K562 (cell line): Measurements from ENCODE around the gene AGPAT2. TPM values are rescaled to one million over a fixed set of nuclear protein-coding genes. Genes with fewer than 3 reads are reported as not detected.

ENCODE experiments used
- ATAC-seq: fragments of 200-7000 bp; cut with Tn5 transposase; 3 replicates; pipeline ENCODE4 v1.9.1; 2020; ENCODE audit warnings: moderate library complexity
- BruUV-seq: library from RNA; stranded (reverse); fragments of 400-500 nt; replicated peaks from 2 replicates; lab custom pipeline; 2021; lab: Mats Ljungman, UMichigan
- CTCF ChIA-PET: fragments of 300-600 bp; formaldehyde crosslinking; extraction: SDS; loops from one replicate; lab custom pipeline; 2021; ENCODE audit warnings: low intra/inter-chr PET ratio; lab: Yijun Ruan, JAX
- POLR2A ChIA-PET: fragments of 300-600, 350-650 bp; sonication (Branson Sonifier 250); formaldehyde crosslinking; extraction: SDS; loops from one replicate; lab custom pipeline; 2021; ENCODE audit warnings: antibody characterized with exemption, inconsistent platforms; lab: Yijun Ruan, JAX
- DNase-seq, 4 experiments: peaks; one replicate each; pipeline versions ENCODE4 v3.0.0 to v3.0.0-alpha.2; 2011 to 2018; ENCODE audit warnings: low spot score in 3 of 4, mixed read lengths in 3 of 4; ENCODE audit errors: extremely low read depth in 1 of 4
- FAIRE-seq: peaks from 2 replicates; lab custom pipeline; 2011; peaks lifted over from hg19 to GRCh38; lab: Jason Lieb, UNC
- H2AFZ ChIP-seq: 2 replicates; pipeline ENCODE4 v1.6.0; 2011; ENCODE audit warnings: low read depth, low read length, control low read depth, inconsistent platforms
- H3K27ac ChIP-seq: fragments of 200-600 bp; 3 replicates; pipeline ENCODE4 v1.8.0; 2011; ENCODE audit warnings: low read depth, mild to moderate bottlenecking, control low read depth, inconsistent platforms, low read length, moderate library complexity, mixed read lengths; ENCODE audit errors: extremely low read depth
- H3K27me3 ChIP-seq, 2 experiments: fragments of 300-600 bp in 1 of 2; 2 replicates in 1 of 2; 3 replicates in 1 of 2; pipeline versions ENCODE4 v1.6.0 to v1.8.0; 2011; ENCODE audit warnings: inconsistent platforms in 2 of 2, low read length in 2 of 2, mild to moderate bottlenecking in 1 of 2, mixed read lengths in 1 of 2, moderate library complexity in 1 of 2; ENCODE audit not compliant: control insufficient read depth in 2 of 2, insufficient read depth in 2 of 2
- H3K36me3 ChIP-seq: fragments of 300-600 bp; 3 replicates; pipeline ENCODE4 v1.8.0; 2011; ENCODE audit warnings: mild to moderate bottlenecking, low read length, inconsistent platforms; ENCODE audit not compliant: control insufficient read depth, insufficient read depth
- H3K4me1 ChIP-seq, 2 experiments: fragments of 200-600 bp in 1 of 2; replicated peaks in 1 of 2; 2 replicates in 1 of 2; 3 replicates in 1 of 2; pipeline versions ENCODE4 v1.5.1 to v1.8.0; 2011; ENCODE audit warnings: inconsistent platforms in 2 of 2, low read length in 2 of 2, mild to moderate bottlenecking in 1 of 2, mixed read lengths in 1 of 2, moderate library complexity in 1 of 2; ENCODE audit not compliant: control insufficient read depth in 2 of 2, insufficient read depth in 2 of 2
- H3K4me2 ChIP-seq: 2 replicates; pipeline ENCODE4 v1.6.1; 2011; ENCODE audit warnings: low read length, control low read depth, inconsistent platforms, mixed read lengths; ENCODE audit not compliant: insufficient read depth
- H3K4me3 ChIP-seq: fragments of 200-600 bp; sonication (generic), shearing (Covaris generic); 2 replicates; pipeline ENCODE4 v1.5.1; 2016; ENCODE audit warnings: control low read depth, inconsistent platforms
- H3K79me2 ChIP-seq: fragments of 200-600 bp; 3 replicates; pipeline ENCODE4 v1.8.0; 2011; ENCODE audit warnings: low read length, inconsistent platforms; ENCODE audit not compliant: control insufficient read depth, insufficient read depth
- H3K9ac ChIP-seq, 2 experiments: 2 replicates each; pipeline versions ENCODE4 v1.6.0 to v1.6.1; 2011; ENCODE audit warnings: low read depth in 2 of 2, low read length in 2 of 2, control low read depth in 1 of 2, inconsistent platforms in 1 of 2, mild to moderate bottlenecking in 1 of 2, mixed read lengths in 1 of 2; ENCODE audit not compliant: insufficient read depth in 1 of 2
- H3K9me1 ChIP-seq: one replicate; pipeline ENCODE4 v1.6.0; 2011; ENCODE audit warnings: inconsistent platforms, mild to moderate bottlenecking, low read length, moderate library complexity; ENCODE audit not compliant: control insufficient read depth, insufficient read depth
- H3K9me3 ChIP-seq: replicated peaks from 2 replicates; pipeline ENCODE4 v1.5.1; 2011; ENCODE audit warnings: low read depth, low read length, inconsistent platforms; ENCODE audit not compliant: control insufficient read depth, insufficient read depth
- H4K20me1 ChIP-seq: replicated peaks from 2 replicates; pipeline ENCODE4 v1.6.1; 2011; ENCODE audit warnings: low read length, inconsistent platforms, mixed read lengths; ENCODE audit not compliant: control insufficient read depth, insufficient read depth
- CREBBP ChIP-seq: IDR thresholded peaks from one replicate; pipeline ENCODE4 v1.6.1; 2012; ENCODE audit warnings: low read depth, mild to moderate bottlenecking, control low read depth, inconsistent platforms, low read length
- EGR1 ChIP-seq: fragments of 450-650 bp; conservative IDR thresholded peaks from 2 replicates; pipeline ENCODE4 v1.6.1; 2017; ENCODE audit warnings: mild to moderate bottlenecking
- HNRNPLL ChIP-seq: fragments of 200-400 bp; formaldehyde crosslinking; IDR thresholded peaks from 2 replicates; pipeline ENCODE4 v1.6.1; 2017; ENCODE audit warnings: low read length, low read depth, mild to moderate bottlenecking; ENCODE audit not compliant: poor library complexity, severe bottlenecking
- KLF13 ChIP-seq: fragments of 450-650 bp; IDR thresholded peaks from 2 replicates; pipeline ENCODE4 v1.6.1; 2016; ENCODE audit warnings: missing genetic modification characterization, low read depth, mild to moderate bottlenecking, missing compliant biosample characterization, moderate library complexity, borderline replicate concordance
- LCOR ChIP-seq: sonication (generic); formaldehyde crosslinking; IDR thresholded peaks from 2 replicates; pipeline ENCODE4 v1.8.0; 2022; ENCODE audit warnings: mild to moderate bottlenecking, missing genetic modification reagents
- NCOA1 ChIP-seq: fragments of 450-650 bp; IDR thresholded peaks from 2 replicates; pipeline ENCODE4 v1.6.1; 2016; ENCODE audit warnings: low read depth
- POLR2A ChIP-seq: fragments of 450-650 bp; conservative IDR thresholded peaks from 2 replicates; pipeline ENCODE4 v1.6.1; 2016
- PTTG1 ChIP-seq: fragments of 450-650 bp; IDR thresholded peaks from 2 replicates; pipeline ENCODE4 v1.6.1; 2016; ENCODE audit warnings: low read depth, mild to moderate bottlenecking, missing genetic modification characterization, missing compliant biosample characterization
- RBM17 ChIP-seq: fragments of 200-400 bp; formaldehyde crosslinking; IDR thresholded peaks from 2 replicates; pipeline ENCODE4 v1.6.1; 2017; ENCODE audit warnings: low read depth, mild to moderate bottlenecking, low read length, borderline replicate concordance
- RHOXF2B ChIP-seq: fragments of 250-450 bp; sonication (Bioruptor Pico); conservative IDR thresholded peaks from 2 replicates; pipeline ENCODE4 v1.5.1; 2021
- SNIP1 ChIP-seq: fragments of 450-650 bp; IDR thresholded peaks from 2 replicates; pipeline ENCODE4 v1.7.1; 2017; ENCODE audit warnings: low read depth, mild to moderate bottlenecking
- ZNF239 ChIP-seq: fragments of 250-450 bp; sonication (Bioruptor Pico); IDR thresholded peaks from 2 replicates; pipeline ENCODE4 v1.4.0; 2020; ENCODE audit warnings: mild to moderate bottlenecking
- ZNF324 ChIP-seq: fragments of 250-450 bp; sonication (Bioruptor Pico); IDR thresholded peaks from 2 replicates; pipeline ENCODE4 v1.4.0; 2020; ENCODE audit warnings: mild to moderate bottlenecking
- ZNF609 ChIP-seq: sonication (generic); formaldehyde crosslinking; IDR thresholded peaks from 2 replicates; pipeline ENCODE4 v1.8.1; 2023; ENCODE audit warnings: missing genetic modification reagents, mild to moderate bottlenecking, borderline replicate concordance
- ZNF655 ChIP-seq: fragments of 250-450 bp; sonication (Bioruptor Pico); IDR thresholded peaks from 2 replicates; pipeline ENCODE4 v1.5.0; 2021
- ZNF766 ChIP-seq: fragments of 200-800 bp; sonication (Bioruptor generic); conservative IDR thresholded peaks from 2 replicates; pipeline ENCODE4 v1.6.1; 2016; ENCODE audit warnings: missing genetic modification characterization, missing compliant biosample characterization
- ZNF79 ChIP-seq: fragments of 250-450 bp; sonication (Bioruptor Pico); IDR thresholded peaks from 2 replicates; pipeline ENCODE4 v1.4.0; 2020; ENCODE audit warnings: low read depth, mild to moderate bottlenecking, moderate library complexity
- ZSCAN32 ChIP-seq: fragments of 450-650 bp; formaldehyde crosslinking; IDR thresholded peaks from 2 replicates; pipeline ENCODE4 v1.4.0; 2020; ENCODE audit warnings: mild to moderate bottlenecking, moderate library complexity
- WGBS: fragments of 100-300 bp; shearing (Covaris generic); methylation state at CpG from one replicate; pipeline ENCODE4 v1.1.6; 2016; ENCODE audit warnings: low coverage, mixed read lengths; ENCODE audit not compliant: insufficient coverage; ENCODE audit errors: missing lambda C conversion rate; 5-methylcytosine and 5-hydroxymethylcytosine counted together
- in situ Hi-C: fragments of 300-500 bp; cut with MboI; formaldehyde crosslinking; loops from 4 replicates; pipeline ENCODE4 v1.15.0; 2018; ENCODE audit warnings: inconsistent platforms, mixed read lengths
- intact Hi-C: fragments of 100-400 bp; cut with micrococcal nuclease; formaldehyde crosslinking; loops from 2 replicates; pipeline ENCODE4 v1.14.2; 2022
- polyA plus RNA-seq, 8 experiments: library from polyadenylated mRNA; depleted of rRNA in 4 of 8; stranded (reverse) in 5 of 8; unstranded in 3 of 8; fragments of >200 nt; fragmentation: Nextera tagmentation in 2 of 8; fragmentation: Illumina TruSeq in 1 of 8; extraction: Ambion mirVana in 2 of 8; extraction: Trizol in 1 of 8; gene quantifications; 2 replicates each; pipeline versions ENCODE4 v1.2.1 to v1.2.3, GENCODE V29; 2011 to 2014; ENCODE audit warnings: inconsistent platforms in 1 of 8, missing spikeins in 1 of 8
- total RNA-seq, 7 experiments: library from RNA; depleted of rRNA in 6 of 7; stranded (reverse); fragments of >200 nt in 6 of 7; fragmentation: Illumina TruSeq in 2 of 7; extraction: Trizol in 2 of 7; gene quantifications; 2 replicates each; pipeline versions ENCODE4 v1.2.1 to v1.2.3, GENCODE V29; 2011 to 2021; ENCODE audit warnings: low replicate concordance in 1 of 7

AGPAT2 gene
- total and polyA plus RNA-seq, 9 of the 15 experiments (the other 6 are each of a cell fraction or from before 2014, with no cell fraction given) = 0.13 to 54.5 (median 23.9) TPM

GRCh38 chr9:136728080-136728547 is 40.9 kb upstream of the AGPAT2 start:
- H3K27me3 ChIP-seq = no peaks in the 10 kb centered on the region
- peak; percentile 55 for FAIRE-seq
- H3K9me3 ChIP-seq = no peaks in the 10 kb centered on the region
- intact Hi-C loops = no loop called here
- H3K4me3 ChIP-seq = peak overlapping the region; percentile 67
- peak; percentile 84 to 95 (median 89) for DNase-seq
- peaks cover 29 to 76% of the 10 kb centered on the region in 2 experiments; a peak in 4 of 5 replicates for H3K4me1 ChIP-seq
- no TSS peak for BruUV-seq
- ATAC-seq = peak; percentile 68
- peaks cover 8% of the 10 kb centered on the region for H3K9me1 ChIP-seq
- under 1% methylated on average over 24 of the region's 66 CpGs for WGBS
- peaks cover 78% of the 10 kb centered on the region for H3K79me2 ChIP-seq
- peak overlapping the region; percentile 90 to 100 for H3K9ac ChIP-seq
- H3K27ac ChIP-seq = peak overlapping the region; percentile 97
- peak overlapping the region; percentile 82 for H2AFZ ChIP-seq
- in situ Hi-C loops = no loop called here
- peak overlapping the region; percentile 95 for H3K4me2 ChIP-seq
- CTCF ChIA-PET = no interaction called here
- peaks cover 37% of the 10 kb centered on the region for H4K20me1 ChIP-seq
- peaks cover 56% of the 10 kb centered on the region for H3K36me3 ChIP-seq
- POLR2A ChIA-PET = interaction anchor here (0.5 to 5.3 kb wide), 35 partner anchors 9 to 940 kb away, joined by 3 to 44 read pairs (median 4); partner anchors contain the start of genes DIPK1B, EDF1, LCN10 and LCN6
- no peak for TF ChIP-seq SNIP1
- TF ChIP-seq ZNF766 (CRISPR knock-in tag) = peak; percentile 32; the same call in 1 of the 2 replicates
- no peak for TF ChIP-seq ZSCAN32
- TF ChIP-seq ZNF324 (CRISPR knock-in tag) = no peak
- peak; percentile 98 for TF ChIP-seq POLR2A
- TF ChIP-seq RBM17 = no peak
- TF ChIP-seq ZNF609 (CRISPR knock-in tag) = peak; percentile 97
- no peak for TF ChIP-seq CREBBP
- peak; percentile 71 for TF ChIP-seq EGR1
- TF ChIP-seq HNRNPLL = peak; percentile 50
- no peak for TF ChIP-seq RHOXF2B (CRISPR knock-in tag)
- TF ChIP-seq PTTG1 = no peak
- peak; percentile 77; the same call in 1 of the 2 replicates for TF ChIP-seq LCOR (CRISPR knock-in tag)
- peak; percentile 27; the same call in 1 of the 2 replicates for TF ChIP-seq ZNF239 (CRISPR knock-in tag)
- no peak for TF ChIP-seq ZNF655
- peak; percentile 95 for TF ChIP-seq KLF13 (tag)
- no peak for TF ChIP-seq ZNF79
- TF ChIP-seq NCOA1 = no peak
